GM10248 (cell line): ENCODE data around the gene MAPK1.
A peak's percentile ranks its signal among the peaks of the same experiment; 100 is the strongest.
"Not testable (repeated sequence)": the region's sequence is repeated elsewhere in the genome, so short reads cannot be mapped to it uniquely, and the experiment has no call there.

Source experiments
- CTCF ChIA-PET: fragments of 300-600 bp; sonication (Branson Sonifier 250); formaldehyde crosslinking; extraction: SDS; loops from one replicate; lab custom pipeline; 2021; ENCODE audit warnings: antibody characterized with exemption; lab: Yijun Ruan, JAX
- POLR2A ChIA-PET: fragments of 350-650 bp; sonication (Branson Sonifier 250); formaldehyde crosslinking; extraction: SDS; loops from one replicate; lab custom pipeline; 2020; ENCODE audit warnings: antibody characterized with exemption; lab: Yijun Ruan, JAX
- DNase-seq: peaks from one replicate; pipeline ENCODE4 v3.0.0; 2012; ENCODE audit errors: extremely low spot score
- TF ChIP-seq, protein P1 (sequence below): IDR thresholded peaks from 2 replicates; pipeline ENCODE4 v1.5.1; 2012; ENCODE audit warnings: mild to moderate bottlenecking, low read depth; ENCODE audit errors: extremely low read depth, missing control alignments, control extremely low read depth

MAPK1 gene

DNA sequence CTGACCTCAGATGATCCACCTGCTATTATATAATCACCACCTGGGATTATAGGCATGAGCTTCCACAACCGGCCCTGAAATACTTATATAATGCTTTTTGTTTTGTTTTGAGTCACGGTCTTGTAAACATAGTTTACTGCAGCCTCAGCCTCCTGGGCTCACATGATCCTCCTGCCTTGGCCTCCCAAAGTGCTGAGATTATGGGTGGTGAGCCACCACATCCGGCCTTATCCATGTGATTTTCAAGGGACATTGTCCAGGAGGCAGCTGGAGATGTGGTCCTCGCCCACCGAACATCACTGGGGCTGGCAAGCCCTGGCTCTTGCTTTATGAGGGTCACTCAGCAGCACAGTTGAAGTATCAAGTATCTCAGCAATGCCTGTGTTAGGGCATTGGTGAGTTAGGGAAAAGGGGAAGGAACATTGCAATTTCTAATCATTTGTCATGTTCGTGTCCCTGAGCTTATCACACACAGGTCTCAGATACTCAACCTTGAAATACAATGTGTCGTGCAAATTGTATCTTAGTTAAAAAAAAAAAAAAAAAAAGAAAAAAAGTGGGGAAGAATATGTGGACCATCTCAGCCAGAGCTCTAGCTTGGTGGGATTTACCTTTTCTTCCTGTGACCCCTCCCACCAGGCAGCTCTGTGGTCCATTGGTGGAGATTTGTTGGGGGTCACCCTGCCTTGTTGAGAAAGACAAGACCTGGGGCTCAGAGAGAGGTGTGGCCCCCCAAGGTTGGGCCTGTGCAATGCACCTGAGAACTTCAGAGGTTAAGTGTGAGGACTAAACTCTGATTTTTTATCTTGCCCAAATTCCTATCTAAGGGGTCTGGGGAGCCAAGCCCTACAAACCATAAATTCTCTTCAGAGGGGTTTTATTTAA is 40.4 kb upstream of the MAPK1 start:
- DNase-seq: no peak
- CTCF ChIA-PET: interaction anchor here (1.4 to 1.6 kb wide), 2 partner anchors 9 to 30 kb away, joined by 5 read pairs; no protein-coding TSS in a partner anchor
- POLR2A ChIA-PET: no interaction called here
- TF ChIP-seq, protein P1, sequence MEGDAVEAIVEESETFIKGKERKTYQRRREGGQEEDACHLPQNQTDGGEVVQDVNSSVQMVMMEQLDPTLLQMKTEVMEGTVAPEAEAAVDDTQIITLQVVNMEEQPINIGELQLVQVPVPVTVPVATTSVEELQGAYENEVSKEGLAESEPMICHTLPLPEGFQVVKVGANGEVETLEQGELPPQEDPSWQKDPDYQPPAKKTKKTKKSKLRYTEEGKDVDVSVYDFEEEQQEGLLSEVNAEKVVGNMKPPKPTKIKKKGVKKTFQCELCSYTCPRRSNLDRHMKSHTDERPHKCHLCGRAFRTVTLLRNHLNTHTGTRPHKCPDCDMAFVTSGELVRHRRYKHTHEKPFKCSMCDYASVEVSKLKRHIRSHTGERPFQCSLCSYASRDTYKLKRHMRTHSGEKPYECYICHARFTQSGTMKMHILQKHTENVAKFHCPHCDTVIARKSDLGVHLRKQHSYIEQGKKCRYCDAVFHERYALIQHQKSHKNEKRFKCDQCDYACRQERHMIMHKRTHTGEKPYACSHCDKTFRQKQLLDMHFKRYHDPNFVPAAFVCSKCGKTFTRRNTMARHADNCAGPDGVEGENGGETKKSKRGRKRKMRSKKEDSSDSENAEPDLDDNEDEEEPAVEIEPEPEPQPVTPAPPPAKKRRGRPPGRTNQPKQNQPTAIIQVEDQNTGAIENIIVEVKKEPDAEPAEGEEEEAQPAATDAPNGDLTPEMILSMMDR: no peak

DNA sequence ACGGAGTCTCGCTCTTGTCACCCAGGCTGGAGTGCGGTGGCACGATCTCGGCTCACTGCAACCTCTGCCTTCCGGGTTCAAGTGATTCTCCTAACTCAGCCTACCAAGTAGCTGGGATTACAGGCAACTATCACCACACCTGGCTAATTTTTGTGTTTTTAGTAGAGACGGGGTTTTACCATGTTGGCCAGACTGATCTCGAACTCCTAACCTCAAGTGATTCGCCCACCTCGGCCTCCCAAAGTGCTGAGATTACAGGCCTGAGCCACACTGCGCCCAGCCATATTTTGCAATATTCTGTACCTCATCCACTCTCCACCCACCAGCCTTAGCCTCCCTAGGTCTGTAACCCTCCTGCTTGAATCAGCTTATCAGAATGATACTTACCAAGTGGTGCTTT is 37.8 kb upstream of the MAPK1 start:
- DNase-seq, CTCF ChIA-PET, POLR2A ChIA-PET: not testable (repeated sequence)

DNA sequence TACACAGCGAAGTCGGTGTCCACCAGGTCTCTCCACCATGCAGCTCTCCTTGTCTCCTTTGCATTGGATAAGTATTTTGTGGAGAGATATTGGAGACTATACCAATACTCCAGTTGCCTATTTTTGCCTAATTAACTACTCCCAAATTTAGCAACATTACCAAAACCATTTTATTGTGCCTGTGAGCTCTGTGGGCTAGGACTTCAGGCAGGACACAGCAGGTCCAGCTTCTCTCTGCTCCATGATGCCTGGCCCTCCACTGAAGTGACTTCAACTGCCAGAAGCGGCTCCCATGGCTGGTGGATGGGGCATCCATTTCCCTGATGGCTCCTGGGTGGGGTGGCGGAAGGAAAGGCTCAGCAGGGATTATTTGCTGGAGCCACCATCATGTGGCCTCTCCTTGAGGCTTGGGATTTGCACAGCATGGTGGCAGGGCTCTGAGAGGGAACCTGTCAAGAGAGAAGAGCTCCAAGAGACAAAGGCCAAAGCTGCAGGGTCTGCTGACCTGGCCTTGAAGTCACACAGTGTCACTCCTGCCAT is 36.9 kb upstream of the MAPK1 start:
- TF ChIP-seq, protein P1: no peak
- ChIA-PET CTCF (interaction anchor here (0.8 kb wide), 1 partner anchor 34 kb away, joined by 3 read pairs; no protein-coding TSS in a partner anchor), POLR2A (no interaction called here)
- DNase-seq: no peak

DNA sequence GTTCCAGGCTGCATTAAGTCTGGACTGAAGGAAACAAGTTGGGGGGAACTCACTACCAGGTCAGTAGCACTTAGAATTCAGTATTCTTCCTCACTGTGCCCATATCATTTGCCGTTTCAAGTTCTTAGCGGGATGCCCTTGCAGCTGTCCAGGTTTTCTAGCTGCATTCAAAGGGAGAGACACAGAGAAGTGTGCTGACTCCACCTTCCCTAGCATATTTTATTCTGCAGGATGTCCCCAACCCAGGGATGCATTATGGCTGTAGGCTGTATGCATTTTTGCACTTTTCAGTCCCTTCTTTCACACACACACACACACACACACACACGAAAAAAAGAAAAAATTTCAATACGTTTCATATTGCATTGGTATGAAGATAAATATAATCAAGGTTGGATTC is 35.8 kb upstream of the MAPK1 start:
- CTCF ChIA-PET: no interaction called here
- TF ChIP-seq, protein P1: no peak
- no peak for DNase-seq
- POLR2A ChIA-PET: no interaction called here

DNA sequence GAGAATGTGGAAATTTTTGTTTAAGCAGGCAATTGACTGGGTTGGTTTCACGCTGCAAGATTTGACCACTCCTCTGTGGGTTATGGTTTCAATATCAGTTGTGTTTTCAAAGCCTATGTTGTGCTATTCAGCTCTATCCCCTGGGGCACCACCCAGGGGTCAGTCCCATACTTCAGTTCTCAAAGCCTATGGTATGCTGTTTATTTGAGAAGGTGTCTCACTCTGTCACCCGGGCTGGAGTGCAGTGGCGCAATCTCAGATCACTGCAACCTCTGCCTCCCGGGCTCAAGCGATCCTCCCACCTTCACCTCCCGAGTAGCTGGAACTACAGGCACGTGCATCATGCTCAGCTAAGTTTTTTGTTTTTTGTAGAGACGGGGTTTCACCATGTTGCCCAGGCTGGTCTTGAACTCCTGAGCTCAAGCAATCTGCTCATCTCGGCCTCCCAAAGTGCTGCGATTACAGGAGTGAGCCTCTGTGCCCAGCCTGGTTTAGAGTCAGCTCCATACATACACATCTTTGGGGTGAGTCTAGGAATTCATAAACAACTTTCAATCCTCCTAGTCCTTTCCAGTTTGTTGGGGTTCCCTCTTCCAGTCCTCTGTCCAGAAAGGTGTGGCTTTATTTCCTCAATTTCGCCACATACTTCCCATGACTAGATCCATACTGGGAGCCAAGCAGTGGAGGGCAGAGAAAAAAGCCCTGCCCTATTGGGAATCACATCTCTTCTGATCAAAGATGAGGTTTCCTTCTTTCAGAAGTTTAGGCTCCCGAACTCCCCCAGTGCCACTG is 35.0 kb upstream of the MAPK1 start:
- CTCF ChIA-PET: interaction anchor here (1.0 to 1.2 kb wide), 3 partner anchors 10 to 70 kb away, joined by 3 to 5 read pairs (median 3); no protein-coding TSS in a partner anchor
- peak; percentile 47 for DNase-seq
- TF ChIP-seq, protein P1: no peak
- POLR2A ChIA-PET: no interaction called here

DNA sequence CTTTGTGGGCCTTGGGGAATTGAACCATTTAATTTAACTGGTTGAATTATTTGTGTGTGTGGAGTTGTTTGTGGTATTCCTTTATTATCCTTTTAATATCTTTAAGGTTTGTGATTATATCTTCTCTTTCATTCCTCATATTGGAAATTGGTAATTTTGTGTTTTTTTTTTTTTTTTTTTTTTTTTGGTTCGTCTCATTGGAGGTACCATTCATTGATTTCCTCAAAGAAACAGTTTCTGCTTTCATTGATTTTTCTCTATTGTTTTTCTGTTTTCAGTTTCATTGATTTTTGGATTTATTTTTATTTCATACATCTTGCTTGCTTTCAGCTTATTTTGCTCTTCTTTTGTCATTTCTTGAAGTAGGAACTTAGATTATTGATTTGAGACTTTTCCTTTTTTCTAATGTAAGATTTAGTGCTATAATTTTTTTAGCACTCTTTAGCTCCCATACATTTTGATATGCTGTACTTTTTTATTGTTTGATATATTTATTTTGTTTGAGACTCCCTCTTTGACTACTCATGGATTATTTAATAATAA is 31.0 kb upstream of the MAPK1 start:
- CTCF ChIA-PET: interaction anchor here (1.0 kb wide), 1 partner anchor 18 kb away, joined by 3 read pairs; no protein-coding TSS in a partner anchor
- POLR2A ChIA-PET: no interaction called here

More for the DNA sequence above, 31.0 kb upstream of the MAPK1 start:
- TF ChIP-seq, protein P1: no peak
- DNase-seq: no peak
